Astrocyte of the cerebellum (primary cell): ENCODE results near the gene ARMCX1.
"Not testable (repeated sequence)": the region's sequence is repeated elsewhere in the genome, so short reads cannot be mapped to it uniquely, and the experiment has no call there.

Experiments
- DNase-seq: peaks from one replicate; pipeline ENCODE4 v3.0.0-alpha.2; 2011; ENCODE audit warnings: low read depth
- H3K4me3 ChIP-seq: 2 replicates; pipeline ENCODE4 v1.5.1; 2011; ENCODE audit warnings: mild to moderate bottlenecking, low read depth, low read length, moderate library complexity
- CTCF ChIP-seq: IDR thresholded peaks from 2 replicates; pipeline ENCODE4 v1.5.1; 2012; ENCODE audit warnings: low read length, low read depth, moderate library complexity, mild to moderate bottlenecking; ENCODE audit errors: missing control alignments
- in situ Hi-C: cut with HindIII; loops from 2 replicates; pipeline ENCODE4 v1.10.0; 2017; ENCODE audit warnings: low sequenced_read_pairs

Gene ARMCX1

GRCh38 chrX:101550362-101550750 is at the start of gene ARMCX1:
ARMCX1 (plus strand) TSS chrX:101550547; CDS start chrX:101552931, 2,384 bp downstream.
- in situ Hi-C loops: no loop called here
- H3K4me3 ChIP-seq: peak within 1 kb of the TSS; percentile 64
- DNase-seq: peak; percentile 35
- no peak for TF ChIP-seq CTCF

GRCh38 chrX:101502929-101503328 is 47.4 kb upstream of the ARMCX1 start:
- in situ Hi-C loops, H3K4me3 ChIP-seq, DNase-seq: not testable (repeated sequence)

GRCh38 chrX:101507372-101507771 is 43.0 kb upstream of the ARMCX1 start:
- TF ChIP-seq CTCF: no peak

GRCh38 chrX:101507986-101508385 is 42.4 kb upstream of the ARMCX1 start:
- H3K4me3 ChIP-seq: no peak overlapping the region
- in situ Hi-C loops: no loop called here

More at GRCh38 chrX:101507372-101507771, 43.0 kb upstream of the ARMCX1 start:
- no peak for DNase-seq
- in situ Hi-C loops: no loop called here
- H3K4me3 ChIP-seq: no peak overlapping the region

GRCh38 chrX:101530944-101531343 is 19.4 kb upstream of the ARMCX1 start:
- no peak overlapping the region for H3K4me3 ChIP-seq
- no peak for TF ChIP-seq CTCF
- in situ Hi-C loops: no loop called here
- no peak for DNase-seq

More at GRCh38 chrX:101507986-101508385, 42.4 kb upstream of the ARMCX1 start:
- DNase-seq: no peak
- TF ChIP-seq CTCF: no peak

GRCh38 chrX:101539116-101539515 is 11.2 kb upstream of the ARMCX1 start:
- no peak overlapping the region for H3K4me3 ChIP-seq
- DNase-seq: no peak
- no peak for TF ChIP-seq CTCF
- in situ Hi-C loops: no loop called here

- in situ Hi-C loops: no loop called here
- TF ChIP-seq CTCF: no peak
- no peak for DNase-seq
- H3K4me3 ChIP-seq: peak overlapping the region; percentile 64
These were observed 518 bp downstream of the ARMCX1 start for GRCh38 chrX:101550751-101551379.
